ENCODE data around the gene ENO1.
"Not testable (repeated sequence)": the region's sequence is repeated elsewhere in the genome, so short reads cannot be mapped to it uniquely, and the experiment has no call there.

Gene ENO1

GRCh38 chr1:8841395-8841794, 37.1 kb downstream of the ENO1 start:
- no peak for DNase-seq

- no peak for DNase-seq
These were observed 38.5 kb downstream of the ENO1 start for GRCh38 chr1:8839990-8840389.

- no peak for DNase-seq
These were observed 42.4 kb downstream of the ENO1 start for GRCh38 chr1:8835941-8836643.

- no peak for DNase-seq
These were observed 47.1 kb downstream of the ENO1 start for GRCh38 chr1:8831340-8831739.

GRCh38 chr1:8830732-8831131, 47.8 kb downstream of the ENO1 start:
- DNase-seq, result not testable (repeated sequence)

- DNase-seq, result no peak
These were observed 52.5 kb downstream of the ENO1 start for GRCh38 chr1:8825985-8826481.

- no peak for DNase-seq
These were observed 55.2 kb downstream of the ENO1 start for GRCh38 chr1:8823295-8823664.

GRCh38 chr1:8822373-8823294, 55.9 kb downstream of the ENO1 start:
- DNase-seq, result no peak

- no peak for DNase-seq
These were observed 57.4 kb downstream of the ENO1 start for GRCh38 chr1:8821084-8821483.

- DNase-seq, result not testable (repeated sequence)
These were observed 59.7 kb downstream of the ENO1 start for GRCh38 chr1:8818789-8819188.

GRCh38 chr1:8818325-8818775, 60.1 kb downstream of the ENO1 start:
- DNase-seq, result no peak

- DNase-seq, result no peak
These were observed 60.8 kb downstream of the ENO1 start, which contains the start of gene RERE for GRCh38 chr1:8817412-8818324. Gene RERE (minus strand): TSS chr1:8817640.

- DNase-seq, result no peak
These were observed 61.6 kb downstream of the ENO1 start for GRCh38 chr1:8816831-8817411.

GRCh38 chr1:8816264-8816663, 62.2 kb downstream of the ENO1 start:
- no peak for DNase-seq

- DNase-seq, result no peak
These were observed 62.8 kb downstream of the ENO1 start for GRCh38 chr1:8815582-8816151.

GRCh38 chr1:8814865-8815264, 63.6 kb downstream of the ENO1 start:
- no peak for DNase-seq

GRCh38 chr1:8813991-8814390, 64.5 kb downstream of the ENO1 start:
- DNase-seq, result no peak

- no peak for DNase-seq
These were observed 65.3 kb downstream of the ENO1 start for GRCh38 chr1:8813016-8813763.

- DNase-seq, result no peak
These were observed 66.4 kb downstream of the ENO1 start for GRCh38 chr1:8812081-8812480.

Data from NCI-H187 treated with DMSO at 0.1 percent for 48 hours (cell line).